Liver (tissue), 9 donors: ENCODE results near the gene ARSJ. TPM values are rescaled to one million over a fixed set of nuclear protein-coding genes. Genes with fewer than 3 reads are reported as not detected.

Source experiments
- DNase-seq: peaks from one replicate; pipeline ENCODE4 v3.0.0-alpha.2; 2017; ENCODE audit warnings: low spot score
- H3K27ac ChIP-seq, 2 donors: one replicate each; pipeline ENCODE4 v1.7.0; 2013; ENCODE audit warnings: inconsistent platforms in 2 of 2, low read length in 2 of 2, control low read depth in 1 of 2, low read depth in 1 of 2, mild to moderate bottlenecking in 1 of 2
- H3K27me3 ChIP-seq, 4 donors: one replicate each; pipeline versions ENCODE4 v1.6.1 to v1.7.0; 2013; ENCODE audit warnings: low read length in 3 of 4, inconsistent platforms in 1 of 4, mild to moderate bottlenecking in 1 of 4, moderate library complexity in 1 of 4; ENCODE audit not compliant: control insufficient read depth in 4 of 4, insufficient read depth in 4 of 4
- H3K36me3 ChIP-seq, 4 donors: one replicate each; pipeline versions ENCODE4 v1.6.1 to v1.7.0; 2013; ENCODE audit warnings: low read length in 3 of 4, mild to moderate bottlenecking in 3 of 4, low read depth in 1 of 4, moderate library complexity in 1 of 4; ENCODE audit not compliant: control insufficient read depth in 4 of 4, insufficient read depth in 3 of 4
- H3K4me1 ChIP-seq, 4 donors: one replicate each; pipeline versions ENCODE4 v1.6.1 to v1.7.0; 2013; ENCODE audit warnings: low read length in 3 of 4, mild to moderate bottlenecking in 3 of 4, moderate library complexity in 1 of 4; ENCODE audit not compliant: control insufficient read depth in 4 of 4, insufficient read depth in 4 of 4
- H3K4me3 ChIP-seq, 3 donors: one replicate each; pipeline versions ENCODE4 v1.6.1 to v1.7.0; 2013; ENCODE audit warnings: low read length in 3 of 3, control low read depth in 1 of 3, low read depth in 1 of 3, mild to moderate bottlenecking in 1 of 3
- H3K9ac ChIP-seq, 2 donors: one replicate each; pipeline ENCODE4 v1.7.0; 2013; ENCODE audit warnings: low read length in 2 of 2, mild to moderate bottlenecking in 2 of 2, moderate library complexity in 2 of 2, control low read depth in 1 of 2, low read depth in 1 of 2
- H3K9me3 ChIP-seq, 4 donors: one replicate each; pipeline versions ENCODE4 v1.6.1 to v1.7.0; 2013; ENCODE audit warnings: low read length in 3 of 4; ENCODE audit not compliant: control insufficient read depth in 4 of 4
- ATF3 ChIP-seq: IDR thresholded peaks from 2 replicates; pipeline ENCODE4 v1.6.1; 2016; ENCODE audit warnings: antibody characterized with exemption
- CTCF ChIP-seq: fragments of 150-350 bp; IDR thresholded peaks from 2 replicates; pipeline ENCODE4 v1.5.1; 2017; ENCODE audit warnings: improper control_type of control experiment, low read depth, low read length; ENCODE audit not compliant: missing input control
- EGR1 ChIP-seq, 2 donors: IDR thresholded peaks; 2 replicates each; pipeline ENCODE4 v1.6.1; 2016 to 2018; ENCODE audit warnings: antibody characterized with exemption in 2 of 2, low read depth in 2 of 2
- FOXA1 ChIP-seq: IDR thresholded peaks from 2 replicates; pipeline ENCODE4 v1.6.1; 2016; ENCODE audit warnings: antibody characterized with exemption
- GABPA ChIP-seq, 2 donors: IDR thresholded peaks in 1 of 2; conservative IDR thresholded peaks in 1 of 2; 2 replicates each; pipeline ENCODE4 v1.6.1; 2016; ENCODE audit warnings: antibody characterized with exemption in 2 of 2, mild to moderate bottlenecking in 1 of 2, moderate library complexity in 1 of 2
- HNF4A ChIP-seq, 2 donors: conservative IDR thresholded peaks; 2 replicates each; pipeline ENCODE4 v1.6.1; 2016; ENCODE audit warnings: antibody characterized with exemption in 2 of 2, mild to moderate bottlenecking in 2 of 2
- HNF4G ChIP-seq: IDR thresholded peaks from 2 replicates; pipeline ENCODE4 v1.6.1; 2016; ENCODE audit warnings: antibody characterized with exemption
- JUND ChIP-seq, 2 donors: IDR thresholded peaks; 2 replicates each; pipeline ENCODE4 v1.6.1; 2016; ENCODE audit warnings: antibody characterized with exemption in 2 of 2
- MAX ChIP-seq: IDR thresholded peaks from 2 replicates; pipeline ENCODE4 v1.6.1; 2016; ENCODE audit warnings: antibody characterized with exemption
- NR2F2 ChIP-seq: IDR thresholded peaks from 2 replicates; pipeline ENCODE4 v1.6.1; 2016; ENCODE audit warnings: antibody characterized with exemption
- RXRA ChIP-seq, 2 donors: IDR thresholded peaks; 2 replicates each; pipeline ENCODE4 v1.6.1; 2017 to 2018; ENCODE audit warnings: antibody characterized with exemption in 2 of 2, mild to moderate bottlenecking in 1 of 2
- SP1 ChIP-seq: IDR thresholded peaks from 2 replicates; pipeline ENCODE4 v1.6.1; 2018; ENCODE audit warnings: antibody characterized with exemption, mild to moderate bottlenecking
- TAF1 ChIP-seq: conservative IDR thresholded peaks from 2 replicates; pipeline ENCODE4 v1.6.1; 2016; ENCODE audit warnings: antibody characterized with exemption, mild to moderate bottlenecking
- YY1 ChIP-seq: IDR thresholded peaks from 2 replicates; pipeline ENCODE4 v1.6.1; 2016; ENCODE audit warnings: antibody characterized with exemption, mild to moderate bottlenecking
- ZBTB33 ChIP-seq: IDR thresholded peaks from 2 replicates; pipeline ENCODE4 v1.6.1; 2016; ENCODE audit warnings: antibody characterized with exemption
- WGBS: extraction: QIAGEN DNeasy Blood & Tissue Kit; methylation state at CpG from one replicate; pipeline ENCODE4 v1.1.7; 2013; 5-methylcytosine and 5-hydroxymethylcytosine counted together
- polyA plus RNA-seq, 2 donors: library from polyadenylated mRNA; stranded (reverse) in 1 of 2; unstranded in 1 of 2; fragments of 200-250 nt in 1 of 2; fragments of >200 nt in 1 of 2; fragmentation: Nextera tagmentation in 1 of 2; extraction: Ambion mirVana in 1 of 2; gene quantifications; one replicate each; pipeline versions ENCODE4 v1.2.1 to v1.2.3, GENCODE V29; 2013 to 2015
- total RNA-seq, 2 donors: library from RNA; depleted of rRNA; stranded (reverse); fragments of >200 nt; gene quantifications; one replicate each; pipeline ENCODE4 v1.2.3, GENCODE V29; 2014
- donor health status: healthy.
- donor health status: healthy.
- donor health status: healthy.
- donor health status: healthy.
- donor health status: healthy.

Gene ARSJ
- total and polyA plus RNA-seq, 4 donors: 0.56 to 1.8 (median 0.95) TPM

DNA sequence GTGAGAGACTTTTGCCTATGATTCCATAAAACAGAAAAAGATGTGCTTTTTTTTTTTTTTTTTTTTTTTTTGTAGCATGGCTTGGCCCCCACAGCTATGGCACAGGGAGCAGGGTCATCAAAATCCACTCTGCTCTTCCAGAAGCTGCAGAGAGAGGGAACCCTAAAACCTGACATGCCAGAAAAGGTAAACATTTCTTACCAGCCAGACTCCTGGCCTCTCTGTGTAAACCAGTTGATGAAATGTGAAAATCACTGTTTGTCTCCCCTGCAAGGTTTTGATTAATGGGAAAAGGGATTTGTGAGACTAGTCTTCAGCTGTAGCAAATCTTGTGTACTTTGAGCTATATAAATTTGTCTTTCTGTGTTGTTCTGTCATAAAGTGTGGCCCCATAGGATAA, 105.9 kb downstream of the ARSJ start:
- no peak overlapping the region for H3K27ac ChIP-seq
- no peaks in the 10 kb centered on the region for H3K4me1 ChIP-seq
- H3K27me3 ChIP-seq: no peaks in the 10 kb centered on the region
- TF ChIP-seq HNF4A (conservative IDR thresholded peaks at IDR 0.05) (no peak), TAF1 (no peak), ATF3 (no peak), NR2F2 (no peak), EGR1 (IDR thresholded peaks at IDR 0.05; ENCODE audit: low read depth in 2 of 2) (no peak), HNF4G (no peak), RXRA (IDR thresholded peaks at IDR 0.05) (no peak), FOXA1 (no peak)
- H3K9ac ChIP-seq: no peak overlapping the region
- no peak overlapping the region for H3K4me3 ChIP-seq
- DNase-seq: no peak
- H3K9me3 ChIP-seq: no peaks in the 10 kb centered on the region
- no peaks in the 10 kb centered on the region for H3K36me3 ChIP-seq

- Histone ChIP-seq H3K27me3 (no peaks in the 10 kb centered on the region), H3K4me1 (no peaks in the 10 kb centered on the region), H3K4me3 (no peak overlapping the region), H3K9me3 (no peaks in the 10 kb centered on the region), H3K9ac (no peak overlapping the region), H3K27ac (no peak overlapping the region), H3K36me3 (no peaks in the 10 kb centered on the region)
- TF ChIP-seq MAX (no peak), ATF3 (no peak), NR2F2 (no peak), YY1 (no peak), SP1 (no peak), ZBTB33 (no peak)
- WGBS: 91% methylated on average over 5 of the region's 5 CpGs
- DNase-seq: no peak
Measured at GRCh38 chr4:113872426-113873260, 106.8 kb downstream of the ARSJ start.

- 98% methylated on average over 1 of the region's 1 CpG for WGBS
- DNase-seq: no peak
Measured at GRCh38 chr4:113871080-113871479, 108.4 kb downstream of the ARSJ start.

More at GRCh38 chr4:113871080-113871479, 108.4 kb downstream of the ARSJ start:
- no peak overlapping the region for H3K9ac ChIP-seq
- TF ChIP-seq JUND (IDR thresholded peaks at IDR 0.05): no peak
- TF ChIP-seq CTCF: no peak
- no peak for TF ChIP-seq EGR1 (IDR thresholded peaks at IDR 0.05; ENCODE audit: low read depth in 2 of 2)
- no peak for TF ChIP-seq RXRA (IDR thresholded peaks at IDR 0.05)
- no peak for TF ChIP-seq MAX
- no peak for TF ChIP-seq GABPA (IDR thresholded peaks at IDR 0.05 in 1 of 2, conservative IDR thresholded peaks at IDR 0.05 in 1 of 2)
- no peak for TF ChIP-seq SP1
- TF ChIP-seq TAF1: no peak
- no peak for TF ChIP-seq FOXA1
- H3K27ac ChIP-seq: no peak overlapping the region
- no peaks in the 10 kb centered on the region for H3K9me3 ChIP-seq
- no peaks in the 10 kb centered on the region for H3K4me1 ChIP-seq
- no peaks in the 10 kb centered on the region for H3K27me3 ChIP-seq
- H3K36me3 ChIP-seq: no peaks in the 10 kb centered on the region
- H3K4me3 ChIP-seq: no peak overlapping the region
